Astrocyte (in vitro differentiated cells and primary cell): Measurements from ENCODE around the gene CDH13. TPM values are rescaled to one million over a fixed set of nuclear protein-coding genes. Genes with fewer than 3 reads are reported as not detected.

Source experiments
- DNase-seq: peaks from one replicate; pipeline ENCODE4 v3.0.0-alpha.2; 2010; ENCODE audit warnings: low read depth
- FAIRE-seq: peaks from 2 replicates; lab custom pipeline; 2011; peaks lifted over from hg19 to GRCh38; lab: Jason Lieb, UNC
- H2AFZ ChIP-seq: 2 replicates; pipeline ENCODE4 v1.6.0; 2012; ENCODE audit warnings: low read depth, low read length, inconsistent platforms
- H3K27ac ChIP-seq: 2 replicates; pipeline ENCODE4 v1.5.1; 2011; ENCODE audit warnings: low read depth, low read length, inconsistent platforms
- H3K27me3 ChIP-seq: 2 replicates; pipeline ENCODE4 v1.6.0; 2011; ENCODE audit warnings: low read length, inconsistent platforms; ENCODE audit not compliant: insufficient read depth
- H3K36me3 ChIP-seq: 2 replicates; pipeline ENCODE4 v1.5.1; 2011; ENCODE audit warnings: low read length, inconsistent platforms; ENCODE audit not compliant: insufficient read depth
- H3K4me1 ChIP-seq: 2 replicates; pipeline ENCODE4 v1.5.1; 2011; ENCODE audit warnings: low read length, inconsistent platforms; ENCODE audit not compliant: insufficient read depth
- H3K4me2 ChIP-seq: 2 replicates; pipeline ENCODE4 v1.6.0; 2012; ENCODE audit warnings: low read length, inconsistent platforms
- H3K4me3 ChIP-seq: 2 replicates; pipeline ENCODE4 v1.5.1; 2011; ENCODE audit warnings: low read depth, mild to moderate bottlenecking, low read length, inconsistent platforms; ENCODE audit not compliant: insufficient read depth
- H3K79me2 ChIP-seq: 2 replicates; pipeline ENCODE4 v1.6.0; 2012; ENCODE audit warnings: mild to moderate bottlenecking, low read length, inconsistent platforms; ENCODE audit not compliant: insufficient read depth
- H3K9ac ChIP-seq: 2 replicates; pipeline ENCODE4 v1.6.0; 2012; ENCODE audit warnings: mild to moderate bottlenecking, low read length, inconsistent platforms
- H3K9me3 ChIP-seq: 2 replicates; pipeline ENCODE4 v1.5.1; 2012; ENCODE audit warnings: low read depth, mild to moderate bottlenecking, low read length, inconsistent platforms; ENCODE audit not compliant: insufficient read depth
- H4K20me1 ChIP-seq: 2 replicates; pipeline ENCODE4 v1.6.0; 2012; ENCODE audit warnings: low read length, inconsistent platforms; ENCODE audit not compliant: insufficient read depth
- H3K27ac Mint-ChIP-seq: one replicate; pipeline ENCODE4 v1.8.0; 2021; ENCODE audit warnings: mild to moderate bottlenecking, mixed read lengths; ENCODE audit not compliant: unreplicated experiment
- H3K27me3 Mint-ChIP-seq: one replicate; pipeline ENCODE4 v1.8.0; 2021; ENCODE audit warnings: low read depth, mixed read lengths; ENCODE audit not compliant: unreplicated experiment
- H3K36me3 Mint-ChIP-seq: one replicate; pipeline ENCODE4 v1.8.0; 2021; ENCODE audit warnings: low read depth, mixed read lengths; ENCODE audit not compliant: unreplicated experiment
- H3K4me1 Mint-ChIP-seq: one replicate; pipeline ENCODE4 v1.8.0; 2021; ENCODE audit warnings: low read depth, mixed read lengths; ENCODE audit not compliant: unreplicated experiment
- H3K4me3 Mint-ChIP-seq: one replicate; pipeline ENCODE4 v1.8.0; 2021; ENCODE audit warnings: mild to moderate bottlenecking, moderate library complexity, mixed read lengths; ENCODE audit not compliant: unreplicated experiment
- H3K9me3 Mint-ChIP-seq: one replicate; pipeline ENCODE4 v1.8.0; 2021; ENCODE audit warnings: mild to moderate bottlenecking, mixed read lengths; ENCODE audit not compliant: unreplicated experiment
- EZH2 ChIP-seq: IDR thresholded peaks from 2 replicates; pipeline ENCODE4 v1.6.1; 2012; ENCODE audit warnings: mild to moderate bottlenecking, low read length, inconsistent platforms; ENCODE audit not compliant: insufficient read depth
- total RNA-seq: library from RNA; stranded (reverse); gene quantifications from 2 replicates; pipeline ENCODE4 v1.2.1, GENCODE V29; 2021
- TF ChIP-seq, protein P1 (sequence below): IDR thresholded peaks from 2 replicates; pipeline ENCODE4 v1.5.1; 2011; ENCODE audit warnings: low read depth, mild to moderate bottlenecking, inconsistent platforms, low read length, moderate library complexity; ENCODE audit not compliant: insufficient read depth

CDH13 gene
- total RNA-seq, 1 donor from 2014 or later: 41.7 TPM

DNA sequence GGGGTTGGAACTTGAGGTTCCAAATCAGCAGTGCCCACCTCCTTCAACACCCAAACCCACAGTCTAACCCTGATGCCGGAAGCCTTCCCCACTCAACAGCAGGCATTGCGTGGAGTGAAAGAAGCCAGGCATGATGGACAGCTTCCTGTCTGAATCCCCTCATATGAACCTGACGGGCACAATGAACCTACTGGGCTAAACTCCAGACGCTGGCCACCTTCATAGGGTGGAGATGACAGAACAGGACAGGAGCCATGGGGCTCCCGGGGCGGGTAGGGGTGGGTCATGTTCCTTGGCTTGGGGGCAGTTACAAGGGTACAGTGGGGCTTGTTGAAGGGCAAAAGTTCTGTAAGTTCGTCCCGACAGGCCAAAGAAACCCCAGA, 1180.5 kb downstream of the CDH13 start:
- Histone ChIP-seq H3K36me3 (peaks cover 6% of the 10 kb centered on the region), H3K79me2 (peaks cover 39% of the 10 kb centered on the region), H3K4me1 (peaks cover 20% of the 10 kb centered on the region), H3K27ac (no peak overlapping the region), H3K4me3 (peak overlapping the region; percentile 88), H3K9me3 (no peaks in the 10 kb centered on the region), H3K27me3 (no peaks in the 10 kb centered on the region), H2AFZ (peak overlapping the region; percentile 51), H3K9ac (no peak overlapping the region), H3K4me2 (peak overlapping the region; percentile 99), H4K20me1 (peaks cover 19% of the 10 kb centered on the region)
- no peak for FAIRE-seq
- Mint-ChIP-seq H3K27me3 (peaks cover 2% of the 10 kb centered on the region), H3K36me3 (peaks cover 7% of the 10 kb centered on the region), H3K4me3 (peak overlapping the region; percentile 98), H3K27ac (no peak overlapping the region), H3K4me1 (peaks cover 14% of the 10 kb centered on the region), H3K9me3 (peaks cover 4% of the 10 kb centered on the region)
- TF ChIP-seq, protein P1, sequence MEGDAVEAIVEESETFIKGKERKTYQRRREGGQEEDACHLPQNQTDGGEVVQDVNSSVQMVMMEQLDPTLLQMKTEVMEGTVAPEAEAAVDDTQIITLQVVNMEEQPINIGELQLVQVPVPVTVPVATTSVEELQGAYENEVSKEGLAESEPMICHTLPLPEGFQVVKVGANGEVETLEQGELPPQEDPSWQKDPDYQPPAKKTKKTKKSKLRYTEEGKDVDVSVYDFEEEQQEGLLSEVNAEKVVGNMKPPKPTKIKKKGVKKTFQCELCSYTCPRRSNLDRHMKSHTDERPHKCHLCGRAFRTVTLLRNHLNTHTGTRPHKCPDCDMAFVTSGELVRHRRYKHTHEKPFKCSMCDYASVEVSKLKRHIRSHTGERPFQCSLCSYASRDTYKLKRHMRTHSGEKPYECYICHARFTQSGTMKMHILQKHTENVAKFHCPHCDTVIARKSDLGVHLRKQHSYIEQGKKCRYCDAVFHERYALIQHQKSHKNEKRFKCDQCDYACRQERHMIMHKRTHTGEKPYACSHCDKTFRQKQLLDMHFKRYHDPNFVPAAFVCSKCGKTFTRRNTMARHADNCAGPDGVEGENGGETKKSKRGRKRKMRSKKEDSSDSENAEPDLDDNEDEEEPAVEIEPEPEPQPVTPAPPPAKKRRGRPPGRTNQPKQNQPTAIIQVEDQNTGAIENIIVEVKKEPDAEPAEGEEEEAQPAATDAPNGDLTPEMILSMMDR: no peak
- TF ChIP-seq EZH2: no peak
- DNase-seq: no peak

DNA sequence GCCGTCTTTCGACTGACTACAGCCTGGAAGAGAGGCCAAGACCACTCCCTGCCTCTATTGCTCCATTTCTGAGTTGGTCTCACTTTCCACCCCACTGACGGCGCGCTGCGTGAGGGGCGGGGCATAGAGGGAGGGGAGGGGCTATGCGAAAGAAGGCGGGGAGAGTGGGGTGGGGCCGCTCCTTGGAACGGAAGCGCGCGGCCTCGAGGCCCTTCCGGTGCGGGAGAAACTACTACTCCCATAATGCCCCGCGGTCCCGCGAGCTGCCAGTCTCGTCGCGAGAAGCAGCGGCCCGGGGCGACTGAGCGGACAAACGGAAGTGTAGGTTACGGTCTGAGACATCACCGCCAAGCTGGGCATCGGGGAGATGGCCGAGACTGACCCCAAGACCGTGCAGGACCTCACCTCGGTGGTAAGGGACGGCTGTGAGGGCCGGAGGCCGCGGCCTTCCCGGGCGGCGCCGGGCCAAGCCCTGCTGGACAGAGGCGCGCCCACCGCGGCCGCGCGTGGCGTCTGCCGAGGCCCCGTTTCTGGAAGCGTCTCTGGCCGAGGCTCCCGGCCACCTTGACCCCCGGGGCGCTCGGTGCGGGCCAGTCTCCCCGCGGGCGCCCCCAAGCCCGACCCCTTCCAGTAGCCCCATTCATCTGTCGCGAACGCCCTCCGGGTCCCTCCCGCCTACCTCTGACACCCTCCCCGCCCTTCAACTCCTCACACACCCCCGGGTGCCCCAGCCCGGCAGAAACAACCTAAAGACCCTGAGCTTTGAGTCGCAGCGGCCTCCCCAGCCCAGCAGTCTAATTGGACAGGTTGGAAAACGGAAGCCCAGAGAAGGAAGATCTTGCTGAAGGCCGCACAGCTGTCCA, 1181.2 kb downstream of the CDH13 start, which contains the start of gene HSBP1:
Gene HSBP1, plus strand, starts transcription at position 269 of the 863 bp plus-strand sequence. Its CDS starts 99 bp downstream, at position 368.
- DNase-seq (peak; percentile 74), FAIRE-seq (no peak)
- Histone ChIP-seq H3K79me2 (peaks cover 39% of the 10 kb centered on the region), H3K36me3 (peaks cover 13% of the 10 kb centered on the region), H2AFZ (peak within 1 kb of the TSS; percentile 94), H3K4me1 (peaks cover 18% of the 10 kb centered on the region), H3K9ac (peak within 1 kb of the TSS; percentile 96), H3K27me3 (no peaks in the 10 kb centered on the region), H4K20me1 (peaks cover 25% of the 10 kb centered on the region), H3K4me2 (peak within 1 kb of the TSS; percentile 99), H3K9me3 (no peaks in the 10 kb centered on the region), H3K27ac (peak within 1 kb of the TSS; percentile 86), H3K4me3 (peak within 1 kb of the TSS; percentile 88)
- H3K4me1 Mint-ChIP-seq: peaks cover 14% of the 10 kb centered on the region
- peak within 1 kb of the TSS; percentile 81 for H3K27ac Mint-ChIP-seq
- H3K36me3 Mint-ChIP-seq: peaks cover 13% of the 10 kb centered on the region
- TF ChIP-seq, protein P1: no peak
- no peak for TF ChIP-seq EZH2
- peak within 1 kb of the TSS; percentile 98 for H3K4me3 Mint-ChIP-seq
- H3K9me3 Mint-ChIP-seq: peaks cover 4% of the 10 kb centered on the region
- peaks cover 2% of the 10 kb centered on the region for H3K27me3 Mint-ChIP-seq
